Hematopoietic multipotent progenitor cell treated with erythropoietin and hydrocortisone succinate and interleukin-3 and kit ligand, for 8 days (in vitro differentiated cells): ENCODE data around the gene HAAO.

Experiments
- DNase-seq: peaks from one replicate; pipeline ENCODE4 v3.0.0-alpha.2; 2015

Gene HAAO

GRCh38 chr2:42792087-42792582 is 248 bp downstream of the HAAO start:
- no peak for DNase-seq

GRCh38 chr2:42791606-42792005 is 777 bp downstream of the HAAO start:
- DNase-seq, result no peak

DNA sequence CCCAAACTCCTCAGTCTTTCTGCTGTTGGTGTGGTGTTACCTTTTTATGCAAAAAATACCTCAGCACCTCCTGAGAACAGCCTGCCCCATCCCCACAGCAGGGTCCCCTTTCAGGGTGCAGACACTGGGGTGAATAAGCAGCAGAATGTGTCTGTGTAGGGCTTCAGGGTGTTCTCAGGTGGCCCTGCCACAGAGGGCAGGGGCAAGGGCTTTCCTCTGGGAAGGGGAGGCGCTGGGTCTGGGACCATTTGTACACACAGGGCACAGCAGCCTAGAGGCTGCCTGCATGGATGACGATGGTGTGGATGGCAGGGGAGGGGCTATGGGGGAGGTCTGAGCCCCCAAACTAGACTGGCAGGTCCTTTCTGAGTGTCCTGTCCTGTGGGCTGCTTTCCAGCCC is 2.6 kb downstream of the HAAO start:
- DNase-seq, result no peak

GRCh38 chr2:42788882-42789281 is 3.5 kb downstream of the HAAO start:
- no peak for DNase-seq

DNA sequence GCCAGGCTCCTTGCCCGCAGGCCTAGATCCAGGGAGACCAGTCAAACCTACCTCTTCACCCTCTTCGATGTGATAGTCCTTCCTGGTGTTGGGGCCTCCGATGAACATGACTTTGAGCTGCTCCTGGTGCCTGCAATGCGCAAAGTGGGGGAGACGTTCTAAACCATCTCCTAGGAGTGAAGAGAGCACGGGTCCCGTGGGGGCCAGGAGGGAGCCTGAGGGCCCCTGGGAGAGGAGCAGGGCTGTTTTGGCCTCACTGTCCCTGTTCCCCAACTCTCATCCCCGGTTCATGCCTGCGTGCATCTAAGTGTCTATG is 3.9 kb downstream of the HAAO start:
- no peak for DNase-seq

GRCh38 chr2:42787788-42788477 is 4.5 kb downstream of the HAAO start:
- DNase-seq, result no peak

DNA sequence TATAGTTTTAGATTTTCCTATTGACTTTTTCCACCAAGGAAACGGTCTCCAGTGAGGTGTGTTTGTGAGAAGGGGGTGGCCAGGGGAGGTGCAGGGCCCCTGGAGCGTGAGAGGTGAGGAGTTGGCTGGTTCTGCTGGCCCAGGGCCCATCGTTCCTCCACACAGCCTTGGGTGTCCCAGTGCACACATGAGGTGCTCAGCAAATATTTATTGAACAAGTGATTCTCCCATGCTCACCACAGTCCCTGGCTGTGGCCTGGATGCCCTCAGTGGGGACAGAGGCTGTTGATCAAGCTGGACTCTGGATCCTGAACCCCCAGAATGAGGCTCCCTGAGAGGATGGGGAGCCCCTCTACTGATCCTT is 5.0 kb downstream of the HAAO start:
- DNase-seq, result no peak

- no peak for DNase-seq
Observed at GRCh38 chr2:42786561-42787345, 5.6 kb downstream of the HAAO start.

GRCh38 chr2:42784204-42784880 is 8.0 kb downstream of the HAAO start:
- DNase-seq, result no peak

DNA sequence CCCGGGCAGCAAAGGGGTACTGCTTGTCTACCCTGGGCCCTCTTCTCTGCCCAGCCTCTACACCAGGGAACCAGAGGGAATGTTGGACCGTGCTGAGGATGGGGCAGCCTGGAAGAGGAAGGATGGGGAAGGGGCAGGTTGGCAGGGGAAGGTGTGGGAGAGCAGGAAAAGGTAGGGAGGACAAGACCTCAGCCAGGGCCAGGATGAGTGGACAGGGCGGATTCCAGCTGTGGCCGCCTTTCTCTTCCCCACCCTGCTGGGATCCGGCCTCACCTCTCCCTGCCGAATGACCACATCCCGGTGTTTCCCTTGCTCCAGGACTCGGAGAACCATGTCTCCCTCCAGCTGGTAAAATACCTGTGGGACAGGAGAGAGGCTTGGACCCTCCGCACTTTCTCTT is 8.9 kb downstream of the HAAO start:
- DNase-seq, result no peak

DNA sequence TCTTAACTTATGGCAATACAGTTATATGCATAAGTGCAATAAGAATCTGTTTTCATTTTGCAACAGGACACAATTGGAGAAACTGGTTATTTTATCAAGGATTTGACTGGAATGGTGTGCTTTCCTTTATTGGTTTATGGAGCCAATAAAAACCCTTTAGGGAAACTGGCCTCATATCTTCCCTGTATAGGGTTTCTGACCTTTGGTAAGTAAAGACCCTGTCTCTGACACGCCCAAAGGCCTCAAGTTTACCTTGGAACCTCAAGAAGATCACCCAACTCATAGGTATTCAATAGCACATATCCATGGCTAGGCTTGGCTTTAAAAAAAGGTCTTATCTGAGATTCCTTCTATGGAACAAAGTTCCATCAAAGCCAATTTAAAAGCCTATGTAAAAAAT is 11.2 kb downstream of the HAAO start:
- DNase-seq, result no peak

DNA sequence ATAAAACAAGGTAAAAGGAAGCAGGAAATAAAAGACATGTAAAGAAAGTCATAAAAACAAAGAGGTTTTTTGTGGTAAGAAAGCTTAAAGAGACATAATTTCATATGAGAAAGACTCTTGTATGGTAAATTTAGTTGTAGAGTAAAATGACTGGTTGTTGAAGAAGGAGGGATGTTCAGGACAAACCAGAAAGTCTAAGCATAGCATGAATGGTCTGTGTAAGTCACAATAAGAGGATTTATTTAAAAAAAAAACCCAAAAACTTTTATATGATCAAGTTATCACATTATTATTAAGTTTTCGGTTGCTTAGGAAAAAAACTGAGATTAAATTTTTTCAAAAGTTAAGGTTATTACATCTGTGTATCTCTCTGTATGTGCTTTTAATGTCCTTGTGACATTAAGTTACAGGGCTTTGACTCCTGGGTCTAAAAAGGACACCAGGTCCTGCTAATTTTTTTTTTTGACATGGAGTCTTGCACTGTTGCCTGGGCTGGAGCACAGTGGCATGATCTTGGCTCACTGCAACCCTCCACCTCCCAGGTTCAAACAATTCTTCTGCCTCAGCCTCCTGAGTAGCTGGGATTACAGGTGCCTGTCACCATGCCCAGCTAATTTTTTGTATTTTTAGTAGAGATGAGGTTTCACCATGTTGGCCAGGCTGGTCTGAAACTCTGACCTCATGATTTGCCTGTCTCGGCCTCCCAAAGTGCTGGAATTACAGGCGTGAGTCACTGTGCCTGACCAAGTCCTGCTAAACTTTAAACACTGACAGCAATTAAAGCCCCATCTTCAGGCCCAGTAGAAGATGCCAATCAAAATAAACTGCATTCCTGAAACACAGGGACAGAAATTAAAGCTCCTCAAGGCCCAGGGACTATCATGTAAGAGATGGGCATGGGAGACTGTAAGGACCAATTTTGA is 14.2 kb downstream of the HAAO start:
- DNase-seq, result peak; percentile 6

GRCh38 chr2:42775810-42776209 is 16.6 kb downstream of the HAAO start:
- no peak for DNase-seq

DNA sequence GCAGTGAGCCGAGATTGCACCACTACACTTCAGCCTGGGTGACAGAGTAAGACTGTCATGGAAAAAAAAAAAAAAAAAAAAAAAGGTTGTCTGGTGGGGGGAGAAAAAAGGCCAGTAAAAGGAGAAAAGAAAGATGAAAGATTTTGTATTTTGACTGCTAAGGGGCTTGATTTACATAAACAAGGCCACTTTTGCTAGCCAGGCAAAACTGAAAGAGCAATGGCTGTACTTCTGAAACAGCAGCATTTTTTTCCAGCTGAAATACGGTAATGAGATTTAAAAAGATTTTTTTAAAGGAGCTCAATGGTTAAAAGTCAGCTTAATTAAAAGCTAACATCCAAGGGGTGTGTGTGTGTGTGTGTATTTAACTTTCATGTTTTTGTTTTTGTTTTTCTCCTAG is 17.2 kb downstream of the HAAO start:
- no peak for DNase-seq

GRCh38 chr2:42771546-42772153 is 20.7 kb downstream of the HAAO start:
- no peak for DNase-seq

DNA sequence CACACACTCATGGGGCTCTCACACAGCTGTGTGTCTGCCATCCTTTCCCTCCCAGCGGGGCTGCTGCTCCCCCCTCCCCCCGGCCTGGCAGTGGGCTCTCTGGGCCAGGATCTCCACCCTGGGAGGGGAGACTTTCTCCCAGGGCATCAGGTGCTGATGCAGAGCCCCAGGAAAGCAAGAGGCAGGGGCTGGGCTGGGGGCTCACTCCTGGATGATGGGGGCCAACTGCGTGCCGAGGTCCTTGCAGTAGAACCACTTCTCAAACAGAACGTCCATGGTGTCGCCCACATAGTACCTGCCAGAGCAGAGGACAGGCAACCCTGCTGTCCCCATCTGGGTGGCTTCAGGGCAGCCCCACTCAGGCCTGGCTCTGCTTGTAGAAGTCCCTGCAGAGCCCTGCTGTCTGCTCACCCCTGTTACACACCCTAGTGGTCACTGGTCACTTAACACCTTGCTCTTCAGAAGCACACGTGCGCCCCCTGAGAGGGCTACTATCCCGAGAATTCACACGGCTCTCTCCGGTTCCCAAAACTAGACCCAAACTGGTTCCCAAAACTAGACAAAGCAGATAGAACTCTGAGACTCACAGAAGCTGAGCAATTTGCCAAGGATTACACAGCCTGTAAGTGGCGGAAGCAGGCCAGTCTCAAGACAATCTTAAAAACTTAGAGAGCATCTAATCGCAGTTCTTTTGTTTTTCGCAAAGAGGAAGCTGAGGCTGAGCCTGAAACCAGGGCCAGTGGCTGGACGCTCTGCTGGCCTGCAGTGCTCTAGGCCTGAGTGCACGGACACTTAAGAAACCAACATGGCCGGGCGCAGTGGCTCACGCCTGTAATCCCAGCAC is 21.9 kb downstream of the HAAO start:
- DNase-seq, result peak; percentile 47

GRCh38 chr2:42769583-42770287 is 22.6 kb downstream of the HAAO start:
- DNase-seq, result no peak

- DNase-seq, result no peak
Observed at GRCh38 chr2:42768706-42769256, 23.6 kb downstream of the HAAO start.

DNA sequence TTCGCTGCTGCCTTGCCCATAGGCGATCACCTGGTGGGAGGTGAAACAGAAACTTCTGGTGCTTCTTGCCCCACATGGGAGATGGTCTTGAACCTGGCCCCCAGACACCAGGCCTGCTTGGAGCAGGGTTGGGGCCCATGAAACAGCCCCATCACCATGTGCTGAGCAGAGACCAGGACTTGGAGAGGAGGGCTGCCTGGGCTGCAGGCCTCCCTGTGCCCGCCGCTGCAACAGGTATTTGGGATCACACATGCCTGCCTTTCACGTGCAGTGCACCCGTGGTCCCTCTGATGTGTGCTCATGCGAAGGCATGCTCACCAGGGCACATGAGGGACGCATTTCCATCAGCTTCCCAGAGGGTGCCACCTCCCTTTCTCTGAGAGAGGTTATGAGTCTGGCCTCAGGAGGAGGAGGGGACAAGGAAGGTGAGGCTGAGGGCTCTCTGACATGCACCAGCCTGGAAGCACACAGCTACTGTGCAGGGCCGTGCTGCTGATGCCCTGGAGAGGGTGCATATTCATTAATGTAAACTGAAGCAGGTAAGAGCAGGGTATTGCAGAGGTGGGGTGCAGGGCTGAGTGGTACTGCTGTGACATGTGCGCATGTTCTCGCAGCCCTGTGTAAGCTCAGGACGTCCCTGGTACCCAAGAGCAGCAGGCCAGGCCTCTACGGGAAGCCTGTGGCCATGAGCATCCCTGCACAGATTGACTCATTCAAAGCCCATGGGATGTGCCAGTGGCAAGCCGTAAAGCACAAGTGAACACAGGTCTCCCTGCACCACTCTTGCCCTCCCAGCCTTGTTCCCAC is 24.3 kb downstream of the HAAO start:
- DNase-seq, result no peak
